ENCODE results near the gene PIMREG.

GRCh38 chr17:6422654-6423241 is 21.5 kb upstream of the PIMREG start:
- TF ChIP-seq EZH2 (IDR thresholded peaks at IDR 0.05; ENCODE audit: insufficient read depth, poor library complexity, severe bottlenecking) = no peak
- TF ChIP-seq EZH2phosphoT487 (IDR thresholded peaks at IDR 0.05; ENCODE audit: insufficient read depth, low read depth) = no peak
